HG03280 (cell line): ENCODE measurements around the gene C2orf92.
A peak's percentile ranks its signal among the peaks of the same experiment; 100 is the strongest.
"Not testable (repeated sequence)": the region's sequence is repeated elsewhere in the genome, so short reads cannot be mapped to it uniquely, and the experiment has no call there.

Experiments used
- ATAC-seq: cut with Tn5 transposase; IDR thresholded peaks from one replicate; pipeline ENCODE4 v1.9.1; 2021; ENCODE audit warnings: mild to moderate bottlenecking, moderate library complexity; ENCODE audit not compliant: unreplicated experiment

C2orf92 gene

DNA sequence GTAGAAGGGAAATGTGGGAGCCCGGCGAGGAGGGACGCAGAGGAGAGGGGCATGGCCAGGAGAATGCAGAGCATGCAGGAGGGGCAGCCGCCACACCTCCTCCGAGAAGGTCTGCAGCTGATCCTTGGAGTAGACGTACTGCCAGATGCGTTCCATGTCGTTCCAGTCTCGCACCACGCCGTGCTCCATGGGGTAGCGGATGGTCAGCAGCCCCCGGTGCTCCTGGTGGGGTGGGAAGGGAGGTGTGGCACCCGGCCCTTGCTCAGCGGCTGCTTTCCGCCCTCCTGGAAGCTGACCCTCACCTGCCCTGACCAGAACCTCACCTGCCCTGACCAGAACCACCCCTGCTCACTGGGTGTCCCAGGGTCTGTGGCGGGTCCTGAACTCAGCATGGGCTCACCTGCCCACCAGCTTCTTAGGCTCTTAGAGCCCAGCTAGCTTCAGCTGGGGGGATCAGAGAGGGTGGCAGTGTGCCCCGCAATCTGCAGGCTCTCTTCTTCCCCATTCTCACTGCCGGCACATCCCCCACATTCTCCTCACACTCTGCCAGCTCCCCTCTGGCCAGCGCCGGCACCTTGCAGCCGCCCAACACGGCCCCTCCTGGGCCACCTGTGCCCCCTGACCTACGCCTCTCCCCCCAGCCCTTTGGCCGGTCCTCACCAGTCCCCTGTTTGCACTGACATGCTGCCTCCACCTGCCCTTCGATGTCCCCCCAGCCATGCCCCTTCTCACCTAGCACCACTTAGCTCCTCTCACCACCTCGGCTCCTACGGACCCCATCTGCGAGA lies 10.1 kb upstream of the C2orf92 start:
- ATAC-seq: no peak

DNA sequence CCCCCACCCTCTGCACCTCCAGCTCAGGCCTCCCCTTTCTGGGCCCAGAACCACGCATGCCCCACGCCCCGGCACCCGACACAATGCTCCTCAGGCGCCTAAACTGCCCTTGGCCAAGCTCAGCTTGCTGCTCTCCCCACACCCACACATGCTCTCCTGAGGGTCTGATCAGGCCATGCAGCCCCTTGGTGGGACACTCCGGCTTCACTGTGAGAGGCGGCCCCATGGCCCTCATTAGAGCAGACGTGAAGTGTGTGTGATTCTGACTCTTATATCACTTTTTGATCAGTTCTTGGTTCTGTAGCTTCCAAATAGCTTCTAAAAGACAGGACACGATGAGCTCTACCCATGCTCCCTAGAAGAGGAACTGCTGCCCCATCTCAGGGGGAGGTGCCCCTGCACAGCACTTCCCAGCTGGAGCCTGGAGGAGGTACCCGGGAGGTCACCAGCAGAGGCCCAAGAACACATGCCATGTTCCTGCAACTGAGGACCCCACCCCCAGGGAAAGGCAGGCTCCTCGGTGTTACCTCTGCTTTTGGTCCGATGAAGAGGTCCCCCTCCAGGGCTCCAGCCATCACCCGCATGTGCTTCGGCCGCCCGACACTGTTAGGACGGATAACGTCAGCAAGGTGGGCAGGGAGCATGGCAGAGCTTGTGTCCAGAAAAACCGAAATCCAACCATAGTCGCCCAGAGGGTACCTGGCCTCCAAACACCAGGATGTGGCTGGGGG lies 9.3 kb upstream of the C2orf92 start:
- ATAC-seq: no peak

DNA sequence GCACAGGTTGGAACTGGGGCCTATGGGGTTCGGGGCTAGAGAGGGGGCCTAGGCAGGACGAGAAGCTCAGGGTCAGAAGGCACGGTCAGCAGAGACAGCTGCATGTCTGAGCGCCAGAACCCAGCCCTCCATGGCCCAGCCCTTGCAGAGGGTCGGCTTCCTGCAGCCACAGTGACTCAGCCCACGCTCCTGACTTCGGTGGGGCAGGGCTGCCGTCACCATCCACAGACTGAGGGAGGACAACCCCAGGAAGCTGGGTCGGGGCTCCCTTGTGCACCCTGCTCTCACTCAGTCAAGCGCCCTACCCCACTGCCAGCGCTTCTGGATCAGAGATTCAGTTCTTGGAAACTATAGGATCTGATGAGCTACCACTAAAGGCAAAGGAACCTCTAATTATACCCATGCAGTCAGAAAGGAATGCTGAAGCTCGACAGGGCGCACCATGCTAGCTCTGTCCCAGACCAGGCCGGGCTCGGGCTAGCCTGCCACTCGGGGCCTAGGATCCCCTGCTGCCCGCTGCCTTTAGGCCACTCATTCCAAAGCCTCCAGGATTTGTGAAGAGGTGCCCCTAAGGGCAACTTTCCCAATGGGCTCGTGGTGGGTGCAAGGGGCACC lies 8.6 kb upstream of the C2orf92 start:
- no peak for ATAC-seq

DNA sequence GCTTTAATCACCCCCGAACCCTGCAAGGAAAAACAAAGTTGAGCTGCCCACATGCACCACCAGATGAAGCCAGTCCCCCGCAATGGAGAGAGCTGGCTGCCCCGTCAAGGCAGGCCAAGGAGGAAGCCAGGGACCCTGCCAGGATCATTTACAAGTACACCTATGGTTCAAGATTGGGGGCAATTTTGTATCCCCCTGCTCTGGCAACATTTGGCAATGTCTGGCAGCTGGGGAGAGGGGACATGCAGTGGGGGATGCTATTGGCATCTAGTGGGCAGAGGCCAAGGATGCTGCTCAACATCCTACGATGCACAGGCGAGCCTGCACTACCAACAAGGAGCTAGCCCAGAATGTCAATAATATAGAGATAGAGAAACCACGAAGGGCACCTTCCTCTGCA lies 7.6 kb upstream of the C2orf92 start:
- no peak for ATAC-seq

DNA sequence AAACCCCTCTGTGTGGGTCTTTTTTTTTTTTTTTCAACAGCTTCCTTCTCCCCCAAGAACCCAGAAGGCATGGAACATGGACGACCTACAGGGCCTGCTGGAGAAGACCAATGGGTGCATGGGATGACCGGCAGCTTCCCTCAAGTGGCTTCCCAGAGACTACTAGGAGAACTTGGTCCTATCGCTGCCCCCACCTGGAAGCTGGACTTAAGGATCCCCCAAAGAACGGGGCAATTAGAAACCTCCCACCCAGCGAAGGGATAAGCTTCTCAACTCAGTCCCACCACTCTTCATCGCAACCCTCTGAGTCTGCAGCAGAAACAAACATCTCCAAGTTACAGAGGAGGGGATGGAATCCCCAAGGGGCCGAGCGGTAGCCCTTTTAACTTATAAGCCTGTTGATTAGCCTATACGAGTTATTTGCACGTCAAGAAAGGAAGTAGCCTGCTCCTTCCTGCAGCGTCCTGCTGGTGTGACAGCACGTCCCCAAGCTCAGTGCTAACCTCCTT lies 7.1 kb upstream of the C2orf92 start:
- ATAC-seq: no peak

DNA sequence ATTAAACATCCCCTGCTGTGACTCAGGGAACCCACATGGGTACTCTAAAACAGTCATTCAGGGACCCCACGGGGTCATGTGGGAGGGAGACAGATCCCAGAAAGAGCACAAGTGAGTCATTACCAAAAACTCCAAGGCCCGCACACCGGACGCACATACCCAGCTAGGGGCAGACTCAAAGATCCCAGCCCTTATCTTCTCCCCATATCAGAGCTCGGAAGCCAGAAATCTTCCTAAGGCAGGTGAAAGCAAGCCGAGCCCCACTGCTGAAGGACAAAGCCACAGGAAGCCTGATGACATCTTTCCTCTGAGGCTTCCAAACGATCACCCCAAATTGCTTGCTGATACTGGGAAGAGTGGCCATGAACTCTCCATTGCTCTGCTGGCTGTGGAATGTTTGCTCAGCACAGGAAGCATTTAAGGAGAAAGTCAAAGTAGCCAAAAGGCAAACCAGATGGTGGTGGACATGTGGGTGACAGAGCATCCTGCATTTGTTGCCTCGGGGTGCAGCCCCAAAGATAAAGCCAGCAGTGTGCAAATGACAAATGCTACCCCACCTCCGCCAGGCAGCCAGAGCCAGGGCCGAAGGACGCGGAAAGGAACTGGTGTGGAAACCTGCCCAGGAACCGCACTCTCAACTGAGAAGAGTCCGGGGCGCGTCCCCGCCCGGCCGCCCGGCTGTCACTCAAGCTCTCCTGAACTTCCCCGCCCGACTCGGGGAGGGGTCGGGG lies 6.5 kb upstream of the C2orf92 start:
- ATAC-seq: peak; percentile 48

DNA sequence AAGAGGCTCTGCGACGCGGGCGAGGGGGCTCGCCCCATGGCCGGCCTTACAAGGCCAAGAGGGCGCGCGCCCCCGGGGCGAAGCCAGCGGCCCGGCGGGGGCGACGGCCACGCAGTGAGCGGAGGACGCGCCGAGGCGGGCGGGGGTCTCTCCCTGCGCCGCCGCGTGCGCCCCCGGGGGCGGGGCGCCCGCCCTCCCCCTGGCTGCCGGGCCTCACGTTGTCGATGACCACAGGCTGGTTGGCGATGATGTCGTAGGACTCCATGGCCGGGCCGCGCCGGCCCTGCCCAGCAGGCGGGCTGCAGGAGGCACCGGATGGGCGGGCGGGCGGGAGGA lies 5.9 kb upstream of the C2orf92 start:
- ATAC-seq: no peak

DNA sequence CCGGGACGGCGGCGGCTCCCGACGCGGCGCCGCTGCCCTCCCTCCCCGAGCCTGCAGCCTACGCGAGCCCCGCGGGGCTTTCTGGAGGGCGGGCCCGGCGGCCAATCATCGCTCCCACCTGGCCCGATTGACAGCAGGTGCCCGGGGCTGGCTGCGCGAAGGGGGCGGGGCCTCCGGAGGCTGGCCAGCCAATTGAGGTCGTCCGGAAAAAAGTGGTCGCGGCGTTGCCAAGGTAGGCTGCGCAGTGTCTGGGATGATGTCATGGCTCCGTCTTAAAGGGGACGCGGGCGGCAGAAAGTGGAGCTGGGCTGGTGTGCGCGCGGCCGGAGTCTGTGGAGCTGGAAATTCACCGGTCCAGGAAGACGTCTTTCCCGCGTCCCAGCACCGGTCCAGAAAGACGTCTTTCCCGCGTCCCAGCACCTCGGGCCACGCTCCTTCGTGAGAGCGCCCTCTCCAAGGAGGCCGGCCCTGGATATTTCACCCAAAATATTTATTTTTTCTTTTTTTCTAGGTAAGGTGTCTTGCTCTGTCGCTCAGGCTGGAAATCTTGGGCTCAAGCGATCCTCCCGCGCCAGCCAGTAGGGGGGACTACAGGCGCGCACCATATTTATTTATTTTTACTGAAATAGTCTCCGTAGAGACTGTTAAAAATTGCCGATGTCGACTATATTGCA lies 5.4 kb upstream of the C2orf92 start, which contains the start of gene ACTR1B:
ACTR1B (minus strand) TSS at position 83 of the 674 bp plus-strand sequence. CDS start 154 bp downstream, outside the sequence.
- peak; percentile 88 for ATAC-seq

DNA sequence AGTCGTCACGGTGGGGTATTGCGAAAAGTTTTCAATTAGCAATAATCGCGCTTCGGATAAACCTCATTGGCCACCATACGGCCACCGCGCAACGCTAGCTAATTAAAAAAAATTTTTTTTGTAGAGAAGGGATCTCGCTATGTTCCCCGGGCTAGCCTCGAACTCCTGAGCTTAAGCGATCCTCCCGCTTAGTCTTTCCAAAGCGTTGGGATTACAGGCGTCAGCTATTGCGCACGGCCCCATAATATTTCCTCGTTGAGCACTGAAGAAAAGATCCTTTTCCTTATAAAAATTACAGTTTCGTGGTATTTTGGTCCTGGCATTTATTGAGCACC lies 4.9 kb upstream of the C2orf92 start:
- no peak for ATAC-seq

DNA sequence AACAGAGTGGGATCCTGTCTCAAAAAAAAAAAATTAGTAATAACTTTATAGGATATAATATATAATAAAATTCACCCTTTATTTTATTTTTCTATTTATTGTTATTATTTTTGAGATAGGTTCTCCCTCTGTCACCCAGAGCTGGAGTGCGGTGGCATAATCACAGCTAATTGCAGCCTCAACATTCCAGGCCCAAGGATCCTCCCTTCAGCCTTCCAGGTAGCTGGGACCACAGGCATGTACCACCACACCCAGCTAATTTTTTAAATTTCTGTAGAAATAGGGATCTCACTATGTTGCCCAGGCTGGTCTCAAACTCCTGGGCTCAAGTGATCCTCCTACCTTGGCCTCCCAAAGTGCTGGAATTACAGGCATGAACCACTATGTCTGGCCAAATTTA lies 958 bp downstream of the C2orf92 start:
- no peak for ATAC-seq

DNA sequence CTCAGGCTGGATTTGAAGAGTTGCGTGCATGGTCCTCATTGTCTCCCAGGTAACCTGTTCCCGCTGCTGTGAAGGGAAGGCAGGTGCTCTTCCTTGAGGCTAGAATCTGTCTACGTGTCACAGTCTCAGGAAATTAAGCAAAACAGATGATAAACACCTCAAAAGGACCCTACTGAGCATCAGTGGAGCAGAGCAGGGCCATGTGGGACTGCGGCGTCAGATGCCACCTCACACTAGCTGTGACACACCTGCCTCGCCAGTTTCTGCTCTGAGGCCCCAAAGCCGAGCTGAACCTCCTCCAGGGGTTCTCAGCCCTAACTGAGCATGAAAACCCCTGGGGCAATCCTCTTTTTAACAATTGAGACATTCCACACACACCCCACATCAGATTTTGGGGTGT lies 2.0 kb downstream of the C2orf92 start:
- no peak for ATAC-seq

DNA sequence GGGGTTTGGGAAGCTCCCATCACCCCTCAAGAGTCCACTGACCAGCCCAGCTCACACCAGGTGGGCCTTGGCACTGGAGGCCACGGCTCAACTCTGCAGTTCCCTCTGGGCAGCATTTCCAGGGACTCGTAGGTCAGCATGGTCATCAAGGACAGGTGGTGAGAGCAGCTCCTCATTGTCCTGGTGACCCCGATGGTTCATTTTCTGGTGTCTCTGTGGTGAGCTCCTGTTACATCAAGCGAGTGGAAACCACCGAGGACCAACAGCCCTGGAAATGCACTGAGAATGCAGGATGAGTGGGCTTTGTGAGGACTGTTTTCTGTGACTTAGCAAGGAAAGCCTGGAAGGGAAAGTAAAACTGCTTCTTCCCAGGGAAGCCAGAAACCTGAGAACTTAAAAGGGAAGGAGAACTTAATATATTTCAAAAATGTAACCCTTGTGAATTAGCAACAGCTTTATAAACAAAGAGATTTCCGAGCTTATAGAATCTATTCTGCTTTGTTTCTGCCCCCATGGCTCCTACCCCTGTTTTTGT lies 3.2 kb downstream of the C2orf92 start:
- ATAC-seq: not testable (repeated sequence)

DNA sequence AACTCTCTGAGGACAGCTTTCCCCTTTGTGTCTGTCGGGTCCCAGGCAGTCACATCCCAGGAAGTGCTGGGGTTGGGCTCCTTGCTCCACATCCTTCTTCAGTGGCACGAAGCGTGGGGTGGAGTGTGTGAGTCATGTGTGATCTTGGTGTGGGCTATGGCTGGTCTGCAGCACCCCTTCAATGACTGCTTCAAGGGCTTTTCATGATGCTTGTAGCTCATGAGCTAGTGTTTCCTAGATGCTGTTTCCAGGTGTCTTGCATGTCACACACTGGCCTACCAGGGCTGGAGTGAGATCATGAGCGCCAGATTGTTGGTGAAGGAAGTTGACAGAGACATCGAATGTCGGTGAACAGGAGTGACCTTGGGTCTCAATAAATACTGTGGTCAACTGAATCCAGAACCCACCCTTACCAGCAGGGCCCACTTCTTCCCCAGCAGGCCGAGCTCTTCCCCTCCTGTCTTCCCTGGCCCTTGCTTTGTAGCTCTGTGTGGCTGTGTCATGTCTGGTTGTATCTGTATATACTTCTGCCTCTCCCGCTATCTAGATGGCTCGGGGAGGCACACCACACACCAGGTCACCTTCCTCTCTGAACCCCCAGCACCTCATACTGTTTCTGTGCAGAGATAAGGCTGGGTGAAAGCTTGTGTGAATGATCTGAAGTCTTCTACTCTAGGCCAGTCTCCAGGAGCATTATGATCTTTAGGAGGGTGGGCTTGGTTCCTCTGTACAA lies 3.8 kb downstream of the C2orf92 start:
- no peak for ATAC-seq

DNA sequence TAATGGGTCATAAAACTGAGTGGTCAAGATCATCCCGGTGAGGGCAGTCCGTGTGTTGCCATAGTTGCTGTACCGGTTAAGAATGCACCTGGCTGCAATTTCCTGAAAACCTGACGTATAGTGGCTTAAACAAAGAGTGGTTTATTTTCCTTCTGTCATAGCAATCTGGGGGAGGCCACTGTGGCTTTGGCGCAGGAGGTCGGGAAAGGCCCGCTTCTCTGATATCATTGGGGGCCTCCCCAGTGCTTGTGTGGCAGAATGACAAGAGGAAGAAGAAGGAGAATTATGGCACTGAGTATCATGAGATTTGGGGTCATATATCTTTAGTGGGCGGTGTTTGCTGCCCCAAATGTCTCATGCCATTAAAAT lies 4.4 kb downstream of the C2orf92 start:
- no peak for ATAC-seq

DNA sequence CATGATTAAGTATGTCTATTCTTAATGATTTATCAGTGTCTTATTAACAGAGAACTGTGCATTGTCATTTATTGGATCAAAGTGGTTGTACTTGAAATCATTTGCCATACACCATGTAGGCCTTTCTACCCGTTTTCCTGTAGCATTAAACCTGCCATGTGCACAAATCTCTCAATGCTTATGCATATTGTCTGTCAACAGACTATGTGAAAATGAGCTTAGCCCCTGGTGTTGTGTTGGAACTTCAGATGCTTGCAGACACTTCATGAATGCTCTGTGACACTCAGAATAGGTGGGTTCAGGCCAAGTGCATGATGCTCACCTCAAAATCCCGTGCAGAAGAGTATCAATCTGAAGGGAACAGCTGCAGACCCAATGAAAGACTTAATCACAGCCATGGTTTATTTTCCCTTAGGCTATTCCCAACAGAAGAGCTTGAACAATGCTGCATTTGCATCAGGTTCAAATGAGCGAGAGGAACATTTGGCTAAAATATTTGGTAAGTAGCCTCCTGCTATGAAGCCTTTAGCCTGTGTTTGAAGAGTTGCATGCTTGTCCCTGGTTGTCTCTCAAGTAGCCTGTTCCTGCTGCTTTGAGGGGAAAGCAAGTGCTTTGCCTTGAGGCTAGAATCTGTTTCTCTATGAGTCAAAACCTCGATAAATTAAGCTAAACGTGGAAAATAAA lies 6.1 kb downstream of the C2orf92 start:
- ATAC-seq: no peak

DNA sequence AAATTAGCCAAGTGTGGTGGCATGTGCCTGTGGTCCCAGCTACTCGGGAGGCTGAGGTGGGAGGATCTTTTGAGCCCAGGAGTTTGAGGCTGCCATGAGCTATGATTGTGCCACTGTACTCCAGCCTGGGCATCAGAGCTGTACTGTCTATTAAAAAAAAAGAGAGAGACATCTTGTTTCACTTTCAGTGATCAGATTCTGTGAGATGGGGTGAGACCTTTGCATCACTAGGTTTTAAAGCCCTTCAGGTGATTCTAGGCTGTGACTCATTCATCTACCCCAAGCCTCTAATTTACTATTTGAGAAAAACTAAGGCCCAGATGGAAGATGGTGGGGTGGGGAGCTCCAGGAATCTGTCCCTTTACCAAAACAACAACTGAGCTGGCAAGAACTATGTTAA lies 7.1 kb downstream of the C2orf92 start:
- ATAC-seq: no peak

DNA sequence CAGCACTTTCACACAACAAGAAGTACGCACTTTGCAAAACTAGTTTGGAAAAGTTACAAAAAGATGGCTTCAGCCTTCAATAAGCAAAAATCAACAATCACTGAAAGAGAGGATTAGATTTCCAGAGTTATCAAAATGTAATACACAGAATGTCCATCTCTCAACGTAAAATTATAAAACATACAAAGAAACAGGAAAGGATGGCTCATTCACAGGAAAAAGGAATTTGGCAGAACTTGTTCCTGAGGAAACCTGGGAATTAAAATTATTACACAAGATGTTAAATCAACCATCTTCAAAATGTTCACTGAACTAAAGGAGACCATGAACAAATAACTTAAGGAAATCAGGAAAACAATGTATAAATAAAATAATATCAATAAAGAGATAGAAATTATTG lies 8.0 kb downstream of the C2orf92 start:
- no peak for ATAC-seq

DNA sequence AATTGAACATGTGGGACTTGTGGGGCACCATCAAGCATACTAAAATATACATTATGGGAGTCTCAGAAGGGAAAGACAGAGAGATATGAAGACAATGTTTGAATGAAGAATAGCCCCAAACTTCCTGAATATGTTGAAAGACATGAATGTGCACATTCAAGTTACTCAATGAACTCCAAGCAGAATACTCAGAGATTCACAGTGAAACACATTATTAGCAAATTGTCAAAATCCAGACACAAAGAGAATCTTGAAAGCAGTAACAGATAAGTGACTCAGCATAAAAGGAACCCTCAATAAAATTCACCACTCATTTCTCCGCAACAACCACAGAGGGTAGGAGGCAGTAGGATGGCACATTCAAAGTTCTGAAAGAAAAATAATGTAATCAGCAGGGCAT lies 8.8 kb downstream of the C2orf92 start:
- no peak for ATAC-seq

DNA sequence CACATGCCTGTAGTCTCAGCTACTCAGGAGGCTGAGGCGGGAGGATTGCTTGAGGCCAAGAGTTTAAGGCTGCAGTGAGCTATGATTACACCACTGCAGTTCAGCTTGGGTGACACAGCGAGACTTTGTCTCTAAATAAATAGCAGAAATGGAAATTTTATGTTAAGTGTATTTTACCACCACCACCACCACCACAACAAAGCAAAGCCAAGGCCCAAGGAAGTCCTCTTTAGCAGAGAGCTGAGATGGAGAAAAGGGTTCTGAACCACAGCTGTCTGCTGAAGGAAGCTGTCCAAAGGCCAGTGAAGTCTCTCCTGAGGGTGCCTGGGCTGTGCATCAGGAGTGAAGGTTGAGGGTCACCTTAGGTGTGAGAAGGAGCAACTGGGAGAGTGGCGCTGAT lies 17.7 kb downstream of the C2orf92 start:
- ATAC-seq: not testable (repeated sequence)
